Spleen (tissue), 11 donors: ENCODE data around the gene RPS6KC1. TPM values are rescaled to one million over a fixed set of nuclear protein-coding genes. Genes with fewer than 3 reads are reported as not detected.

Experiments
- DNase-seq: peaks from one replicate; pipeline ENCODE4 v3.0.0-alpha.2; 2020
- H3K27ac ChIP-seq, 8 donors: fragments of 200-600 bp; sonication (generic) in 7 of 8; 1 replicate in 4 of 8; 2 replicates in 4 of 8; pipeline versions ENCODE4 v1.5.0 to v1.8.0; 2016 to 2021; ENCODE audit warnings: inconsistent platforms in 4 of 8, mild to moderate bottlenecking in 4 of 8, moderate library complexity in 1 of 8
- H3K27me3 ChIP-seq, 7 donors: fragments of 200-600 bp; sonication (generic) in 6 of 7; replicated peaks in 1 of 7; 1 replicate in 4 of 7; 2 replicates in 3 of 7; pipeline versions ENCODE4 v1.5.0 to v1.8.0; 2016 to 2021; ENCODE audit warnings: inconsistent platforms in 3 of 7, mild to moderate bottlenecking in 1 of 7
- H3K36me3 ChIP-seq, 6 donors: fragments of 200-600 bp; sonication (generic) in 5 of 6; 1 replicate in 4 of 6; 2 replicates in 2 of 6; pipeline versions ENCODE4 v1.5.0 to v1.8.0; 2016 to 2021; ENCODE audit warnings: inconsistent platforms in 2 of 6
- H3K4me1 ChIP-seq, 6 donors: fragments of 200-600 bp; sonication (generic) in 5 of 6; 1 replicate in 3 of 6; 2 replicates in 3 of 6; pipeline versions ENCODE4 v1.5.0 to v1.8.0; 2016 to 2021; ENCODE audit warnings: inconsistent platforms in 3 of 6
- H3K4me3 ChIP-seq, 8 donors: fragments of 200-600 bp; sonication (generic) in 7 of 8; 1 replicate in 4 of 8; 2 replicates in 4 of 8; pipeline versions ENCODE4 v1.5.0 to v1.8.0; 2016 to 2021; ENCODE audit warnings: inconsistent platforms in 4 of 8, mild to moderate bottlenecking in 4 of 8, moderate library complexity in 2 of 8
- H3K9me3 ChIP-seq, 8 donors: fragments of 200-600 bp; sonication (generic) in 7 of 8; 1 replicate in 4 of 8; 2 replicates in 4 of 8; pipeline versions ENCODE4 v1.5.0 to v1.8.0; 2016 to 2021; ENCODE audit warnings: inconsistent platforms in 4 of 8
- CTCF ChIP-seq, 11 experiments: fragments of 200-600 bp in 7 of 11; fragments of 450-650 bp in 4 of 11; sonication (generic) in 4 of 11; IDR thresholded peaks in 8 of 11; conservative IDR thresholded peaks in 3 of 11; 1 replicate in 7 of 11; 2 replicates in 4 of 11; pipeline versions ENCODE4 v1.4.0 to v1.8.0; 2016 to 2021; ENCODE audit warnings: antibody characterized with exemption in 11 of 11, inconsistent platforms in 4 of 11, mild to moderate bottlenecking in 1 of 11
- POLR2A ChIP-seq, 3 donors: fragments of 450-650 bp; IDR thresholded peaks; one replicate each; pipeline ENCODE4 v1.5.1; 2017; ENCODE audit warnings: antibody characterized with exemption in 3 of 3, mild to moderate bottlenecking in 1 of 3
- POLR2AphosphoS5 ChIP-seq, 3 donors: sonication (generic); formaldehyde crosslinking; IDR thresholded peaks; one replicate each; pipeline ENCODE4 v1.5.1; 2017; ENCODE audit warnings: antibody characterized with exemption in 3 of 3
- WGBS, 5 donors: extraction: QIAGEN DNeasy Blood & Tissue Kit in 3 of 5; methylation state at CpG; one replicate each; pipeline versions ENCODE4 v1.1.5 to v1.1.7; 2013 to 2018; 5-methylcytosine and 5-hydroxymethylcytosine counted together
- intact Hi-C: fragments of 100-400 bp; cut with DNase I; formaldehyde crosslinking; loops from one replicate; pipeline ENCODE4 v1.15.0; 2023; ENCODE audit warnings: low total_unique reads
- polyA plus RNA-seq, 3 donors: library from polyadenylated mRNA; stranded (reverse); fragments of 200-250 nt; gene quantifications; one replicate each; pipeline ENCODE4 v1.2.1, GENCODE V29; 2013
- total RNA-seq, 7 donors: library from RNA; depleted of rRNA in 3 of 7; stranded (reverse); fragments of >200 nt in 3 of 7; fragmentation: NEBNext Ultra II Directional in 4 of 7; extraction: Animal tissue kit (Norgen Biotek cat#: 25700) in 4 of 7; gene quantifications; one replicate each; pipeline versions ENCODE4 v1.1.0 to v1.2.1, GENCODE V29; 2016 to 2021
- donor health status: healthy with polysubstance abuse.
- donor health status: DM: no; HTN: no; CAD: no; lungs with moderate emphysema.
- donor health status: DM: no; HTN: no; CAD: no.
- donor health status: Bipolar disorder and iron deficiency.
- donor health status: healthy.
- donor health status: DM: no; HTN: no; CAD: no.
- donor health status: DM: yes; HTN: yes; CAD: no.

The RPS6KC1 gene
- total and polyA plus RNA-seq, 10 donors: 2.8 to 33.5 (median 22.9) TPM

- H3K36me3 ChIP-seq: peaks cover 0 to under 1% (median 0%) of the 10 kb centered on the region in 6 donors
- H3K4me1 ChIP-seq: peaks cover 0 to 4% (median 0%) of the 10 kb centered on the region in 6 donors
- TF ChIP-seq POLR2AphosphoS5 (IDR thresholded peaks at IDR 0.05) (no peak), POLR2A (IDR thresholded peaks at IDR 0.05) (no peak), CTCF (IDR thresholded peaks at IDR 0.05 in 8 of 11, conservative IDR thresholded peaks at IDR 0.05 in 3 of 11) (no peak)
- intact Hi-C loops: no loop called here
- no peak for DNase-seq
- peaks cover 0 to 6% (median 0%) of the 10 kb centered on the region in 8 donors for H3K9me3 ChIP-seq
- no peak overlapping the region for H3K4me3 ChIP-seq
- no peaks in the 10 kb centered on the region for H3K27me3 ChIP-seq
- H3K27ac ChIP-seq: no peak overlapping the region
Measured at GRCh38 chr1:213279410-213279809, 228.4 kb downstream of the RPS6KC1 start.

- 83 to 88% (median 87%) methylated on average over 13 of the region's 13 CpGs for WGBS, 5 donors
- Histone ChIP-seq H3K27me3 (no peaks in the 10 kb centered on the region), H3K4me3 (no peak overlapping the region), H3K27ac (no peak overlapping the region), H3K36me3 (no peaks in the 10 kb centered on the region), H3K4me1 (peaks cover 0 to 4% (median 0%) of the 10 kb centered on the region in 6 donors), H3K9me3 (peaks cover 0 to 13% (median 3%) of the 10 kb centered on the region in 8 donors)
- intact Hi-C loops: no loop called here
- TF ChIP-seq CTCF (IDR thresholded peaks at IDR 0.05 in 8 of 11, conservative IDR thresholded peaks at IDR 0.05 in 3 of 11): no peak
- no peak for DNase-seq
Measured at GRCh38 chr1:213281640-213282301, 230.7 kb downstream of the RPS6KC1 start.

- H3K27me3 ChIP-seq: no peaks in the 10 kb centered on the region
- TF ChIP-seq CTCF (IDR thresholded peaks at IDR 0.05 in 8 of 11, conservative IDR thresholded peaks at IDR 0.05 in 3 of 11): no peak
- no peak for TF ChIP-seq POLR2AphosphoS5 (IDR thresholded peaks at IDR 0.05)
- TF ChIP-seq POLR2A (IDR thresholded peaks at IDR 0.05): no peak
- no peak for DNase-seq
- peaks cover 0 to 13% (median 3%) of the 10 kb centered on the region in 8 donors for H3K9me3 ChIP-seq
- no peak overlapping the region for H3K27ac ChIP-seq
- H3K36me3 ChIP-seq: no peaks in the 10 kb centered on the region
- H3K4me1 ChIP-seq: no peaks in the 10 kb centered on the region
- no peak overlapping the region for H3K4me3 ChIP-seq
- intact Hi-C loops: no loop called here
Measured at GRCh38 chr1:213284626-213285025, 233.6 kb downstream of the RPS6KC1 start.

- TF ChIP-seq POLR2AphosphoS5 (IDR thresholded peaks at IDR 0.05) (no peak), CTCF (IDR thresholded peaks at IDR 0.05 in 8 of 11, conservative IDR thresholded peaks at IDR 0.05 in 3 of 11) (no peak), POLR2A (IDR thresholded peaks at IDR 0.05) (no peak)
- intact Hi-C loops: no loop called here
- Histone ChIP-seq H3K4me1 (no peaks in the 10 kb centered on the region), H3K36me3 (no peaks in the 10 kb centered on the region), H3K27me3 (no peaks in the 10 kb centered on the region), H3K9me3 (peaks cover 0 to 13% (median 3%) of the 10 kb centered on the region in 8 donors), H3K27ac (no peak overlapping the region), H3K4me3 (no peak overlapping the region)
- DNase-seq: no peak
- WGBS, 5 donors: 80 to 98% (median 93%) methylated on average over 1 of the region's 1 CpG
Measured at GRCh38 chr1:213286235-213286634, 235.2 kb downstream of the RPS6KC1 start.
